ENCODE results near the gene NCOA1.
"Not testable (repeated sequence)": the region's sequence is repeated elsewhere in the genome, so short reads cannot be mapped to it uniquely, and the experiment has no call there.

Gene NCOA1

DNA sequence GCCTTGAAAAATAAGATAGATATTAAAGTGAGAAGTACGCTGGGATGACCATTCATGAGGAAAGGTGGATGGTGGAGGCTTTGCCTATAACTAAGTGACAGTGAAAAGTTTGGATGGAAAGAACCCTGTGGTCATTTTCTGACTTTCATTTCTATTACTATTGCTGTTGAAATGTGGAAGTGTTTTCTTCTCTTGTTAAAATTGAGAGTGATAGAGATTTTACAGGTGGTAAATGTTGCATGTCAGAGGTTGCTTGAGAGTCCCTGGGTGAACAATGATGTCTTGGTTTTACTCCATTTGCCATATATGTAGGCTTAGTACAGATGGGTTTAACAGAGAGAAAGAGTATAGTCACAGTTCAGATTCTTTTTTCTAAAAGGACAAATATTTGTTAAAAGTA is 18.4 kb downstream of the NCOA1 start:
- DNase-seq, result no peak

DNA sequence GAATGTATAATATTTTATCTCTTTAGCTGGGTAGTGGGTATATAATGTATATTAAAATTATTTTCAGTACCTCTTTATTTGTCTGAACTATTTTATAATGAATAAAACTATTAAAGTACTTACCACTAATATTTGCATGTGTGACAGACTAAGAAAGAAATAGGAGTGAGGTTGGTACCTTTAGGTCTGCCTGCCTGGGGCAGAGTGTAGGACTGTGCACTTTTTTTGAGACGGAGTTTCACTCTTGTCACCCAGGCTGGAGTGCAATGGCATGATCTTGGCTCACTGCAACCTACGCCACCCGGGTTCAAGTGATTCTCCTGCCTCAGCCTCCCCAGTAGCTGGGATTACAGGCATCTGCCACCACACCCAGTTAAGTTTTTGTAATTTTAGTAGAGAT is 18.8 kb downstream of the NCOA1 start:
- DNase-seq, result no peak

DNA sequence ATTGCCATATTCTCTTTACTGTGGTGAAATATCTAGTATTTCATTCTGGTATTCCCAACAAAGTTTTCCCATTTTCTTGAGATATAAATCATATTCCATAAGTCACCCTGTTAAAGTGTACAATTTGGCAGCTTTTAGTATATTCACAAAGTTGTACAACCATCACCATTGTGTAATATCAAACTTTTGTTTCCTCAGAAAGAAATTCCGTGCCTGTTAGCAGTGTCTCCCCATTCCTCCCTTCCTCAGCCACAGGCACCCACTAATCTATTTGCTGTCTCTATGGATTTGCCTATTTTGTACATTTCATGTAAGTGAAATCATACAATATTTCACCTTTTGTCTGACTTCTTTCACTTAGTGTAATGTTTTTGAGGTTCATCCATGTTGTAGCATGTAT is 19.7 kb downstream of the NCOA1 start:
- DNase-seq, result no peak

DNA sequence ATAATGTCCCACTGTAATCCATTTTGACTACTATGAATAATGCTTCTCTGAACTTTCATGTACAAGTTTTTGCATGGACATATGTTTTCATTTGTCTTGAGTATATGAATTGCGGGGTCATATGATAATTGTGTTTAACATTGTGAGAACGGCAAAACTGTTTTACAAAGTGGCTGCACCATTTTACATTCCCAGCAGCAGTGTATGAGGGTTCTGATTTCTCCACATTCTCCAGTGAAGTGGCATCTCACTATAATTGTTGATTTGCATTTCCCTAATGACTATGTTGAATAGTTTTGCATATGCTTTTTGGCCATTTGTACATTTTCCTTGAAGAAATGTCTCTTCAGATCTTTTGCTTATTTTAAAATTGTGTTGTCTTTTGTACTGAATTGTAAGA is 20.1 kb downstream of the NCOA1 start:
- DNase-seq, result no peak

DNA sequence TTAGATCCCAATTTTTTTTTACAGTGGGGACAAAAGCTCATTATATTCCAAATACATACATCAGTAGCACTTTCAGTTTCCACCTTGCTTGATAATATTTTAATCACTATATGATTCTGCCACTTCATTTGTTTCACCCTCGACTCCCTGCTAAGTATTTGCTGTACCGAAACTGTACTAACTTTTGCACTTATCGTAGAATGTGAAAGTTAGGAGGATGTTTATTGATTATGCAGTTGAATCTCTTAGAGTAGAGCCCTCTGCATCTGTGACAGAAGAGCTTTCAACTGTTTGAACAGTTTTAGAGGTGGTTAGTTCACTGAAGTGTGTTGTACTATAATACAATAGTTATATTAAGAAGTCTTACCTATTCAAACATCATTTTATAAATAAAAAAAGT is 20.8 kb downstream of the NCOA1 start:
- DNase-seq, result no peak

DNA sequence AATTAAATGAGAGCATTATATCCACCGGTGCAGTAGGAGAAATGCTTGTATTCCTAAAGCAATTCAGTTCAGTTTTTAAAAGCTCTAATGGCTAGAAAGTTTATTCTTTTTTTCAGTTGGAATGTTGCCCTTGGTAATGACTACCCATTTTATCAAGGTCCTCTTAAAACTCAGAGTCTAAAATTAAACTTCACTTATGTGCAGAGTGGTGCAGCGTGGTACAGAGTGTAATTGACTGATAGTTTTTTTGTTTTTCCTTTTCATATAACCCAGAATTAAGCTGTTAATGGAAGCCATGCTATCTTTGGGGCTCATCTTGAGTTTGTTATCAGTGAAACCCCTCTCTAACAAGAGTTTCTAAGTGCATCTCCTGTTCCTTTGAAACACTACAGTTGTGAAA is 21.4 kb downstream of the NCOA1 start:
- no peak for DNase-seq

DNA sequence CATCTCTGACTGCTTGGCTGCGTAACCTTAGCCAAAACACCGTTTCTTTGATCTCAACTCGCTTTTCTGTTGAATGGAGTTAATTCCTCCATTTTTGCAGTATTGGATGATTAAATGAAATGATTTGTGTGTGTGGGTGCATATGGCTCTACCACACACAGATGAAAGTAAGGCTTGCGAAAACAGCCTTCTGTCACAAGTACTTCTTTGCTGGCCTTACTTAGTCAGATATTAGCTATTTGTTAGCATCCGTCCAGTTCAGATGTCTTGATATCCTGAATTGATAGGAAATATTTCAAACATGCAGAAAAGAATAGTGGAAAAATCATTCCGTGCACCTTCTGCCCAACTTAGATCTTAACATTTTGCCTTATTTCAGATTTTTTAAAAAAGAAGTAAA is 21.8 kb downstream of the NCOA1 start:
- DNase-seq, result no peak

DNA sequence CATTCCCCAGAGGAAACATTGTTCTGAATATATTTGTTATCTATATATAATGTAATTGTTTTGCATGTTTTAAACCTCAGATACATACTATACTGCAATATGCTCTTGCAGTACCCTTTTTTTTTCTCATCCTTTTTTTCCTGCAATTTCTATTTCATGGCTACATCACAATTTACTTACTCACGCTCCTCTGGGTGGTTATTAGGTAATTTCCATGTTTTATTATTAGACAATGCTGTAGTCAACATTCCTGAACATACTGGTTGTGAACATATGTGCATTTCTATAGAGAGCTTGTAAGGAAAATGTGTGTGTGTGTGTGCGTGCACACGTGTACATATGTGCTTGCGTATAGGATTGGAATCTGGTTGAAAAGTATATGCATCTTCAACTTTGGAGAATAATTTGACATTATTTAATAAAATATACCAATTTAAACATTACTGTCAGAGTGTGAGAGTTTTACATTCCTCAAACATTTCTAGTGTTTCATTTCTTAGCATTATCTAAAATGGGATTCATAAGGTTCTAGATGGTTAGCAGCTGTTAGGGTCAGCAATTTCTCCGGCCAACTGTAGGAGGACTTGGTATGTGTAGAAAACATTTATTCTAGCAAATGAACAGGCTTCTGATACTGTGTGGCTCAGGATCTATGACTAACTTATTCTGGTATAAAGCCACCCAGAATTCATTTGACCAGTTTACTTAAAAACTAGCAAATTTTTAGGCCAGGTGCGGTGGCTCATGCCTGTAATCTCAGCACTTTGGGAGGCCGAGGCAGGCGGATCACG is 22.4 kb downstream of the NCOA1 start:
- DNase-seq, result no peak

DNA sequence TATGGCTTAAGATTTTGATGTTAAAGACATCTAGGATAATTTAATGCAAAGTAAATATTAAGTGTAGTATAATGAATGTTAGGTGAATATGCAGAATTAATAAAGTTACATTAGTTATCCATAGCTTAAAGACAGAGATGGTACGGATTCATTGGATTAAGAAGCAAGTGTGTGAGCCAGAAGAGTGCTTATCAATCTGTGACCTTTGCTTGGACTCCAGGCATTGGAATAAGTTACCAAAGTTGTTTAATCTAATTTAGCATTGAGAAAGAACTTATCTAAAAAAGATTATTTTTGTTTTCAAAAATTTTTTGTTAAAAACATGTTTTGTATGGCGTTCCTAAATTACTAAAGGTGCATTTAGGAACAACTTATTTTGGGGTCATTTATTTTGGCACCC is 23.8 kb downstream of the NCOA1 start:
- no peak for DNase-seq

DNA sequence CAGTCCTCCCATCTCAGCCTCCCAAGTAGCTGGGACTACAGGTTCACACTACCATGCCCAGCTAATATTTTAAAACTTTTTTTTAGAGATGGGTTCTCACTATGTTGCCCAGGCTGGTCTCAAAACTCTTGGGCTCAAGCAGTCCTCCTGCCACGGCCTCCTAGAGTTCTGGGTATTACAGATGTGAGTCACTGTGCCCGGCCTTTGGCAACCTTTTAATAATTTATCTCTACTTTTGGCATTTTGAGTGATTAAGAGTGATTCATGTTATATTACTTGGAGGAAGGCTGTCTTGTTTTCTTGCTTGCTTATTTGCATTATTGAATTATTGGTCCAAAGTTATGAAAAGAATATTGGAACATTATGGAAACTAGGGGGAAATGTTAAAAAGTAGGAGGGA is 24.3 kb downstream of the NCOA1 start:
- DNase-seq, result no peak

DNA sequence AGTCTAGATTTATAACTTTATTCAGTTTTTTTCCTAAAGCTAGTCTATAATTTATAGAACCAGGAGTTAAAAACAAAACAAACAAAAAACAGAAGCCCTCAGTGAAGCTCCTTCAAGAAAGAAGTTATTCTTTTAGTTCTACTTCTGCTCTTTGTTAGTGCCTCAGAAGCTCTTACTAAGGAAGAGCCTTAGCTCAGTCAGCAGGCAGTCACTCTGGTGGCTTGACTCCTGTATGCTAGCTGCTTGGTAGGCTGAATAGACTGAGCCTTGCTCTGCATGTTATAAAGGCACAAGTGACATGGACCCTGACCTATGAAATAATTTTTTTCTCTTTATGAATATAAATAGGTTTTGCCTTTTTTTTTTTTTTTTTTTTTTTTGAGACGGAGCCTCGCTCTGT is 24.8 kb downstream of the NCOA1 start:
- DNase-seq, result no peak

DNA sequence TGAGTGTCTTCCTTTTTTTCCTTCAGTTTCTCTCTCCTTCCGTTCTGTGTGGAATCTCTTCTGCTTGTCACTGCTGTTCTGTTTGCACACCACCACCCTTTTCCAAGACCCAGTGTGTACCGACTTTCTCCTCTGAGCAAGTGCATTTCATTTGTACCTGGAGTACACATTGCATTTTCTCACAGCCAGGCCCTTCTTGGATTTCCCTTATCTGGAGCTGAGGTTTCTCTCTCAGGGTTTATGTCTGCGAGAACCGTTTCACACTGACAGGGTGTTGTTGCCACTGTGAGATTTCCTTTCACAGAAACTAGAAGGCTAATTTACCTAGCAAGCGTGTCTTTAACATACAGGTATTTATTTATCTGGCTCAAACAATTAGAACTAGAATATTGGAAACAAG is 26.2 kb downstream of the NCOA1 start:
- no peak for DNase-seq

DNA sequence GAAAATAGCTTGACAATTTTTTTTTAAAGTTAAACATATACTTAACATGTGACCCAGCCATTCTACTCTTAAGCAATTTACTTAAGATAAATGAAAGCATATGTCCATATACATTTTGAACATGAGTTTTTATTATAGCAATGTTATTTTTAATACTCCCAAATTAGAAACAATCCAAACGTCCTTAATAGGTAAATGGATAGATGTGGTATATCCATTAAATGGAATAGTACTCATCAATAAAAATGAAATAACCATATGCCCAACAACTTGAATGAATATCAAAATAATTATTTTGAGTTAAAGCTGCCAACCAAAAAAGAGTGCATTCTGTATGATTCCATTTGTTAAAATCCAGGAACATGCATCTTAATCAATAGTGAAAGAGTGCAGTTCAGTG is 29.1 kb downstream of the NCOA1 start:
- DNase-seq, result no peak

DNA sequence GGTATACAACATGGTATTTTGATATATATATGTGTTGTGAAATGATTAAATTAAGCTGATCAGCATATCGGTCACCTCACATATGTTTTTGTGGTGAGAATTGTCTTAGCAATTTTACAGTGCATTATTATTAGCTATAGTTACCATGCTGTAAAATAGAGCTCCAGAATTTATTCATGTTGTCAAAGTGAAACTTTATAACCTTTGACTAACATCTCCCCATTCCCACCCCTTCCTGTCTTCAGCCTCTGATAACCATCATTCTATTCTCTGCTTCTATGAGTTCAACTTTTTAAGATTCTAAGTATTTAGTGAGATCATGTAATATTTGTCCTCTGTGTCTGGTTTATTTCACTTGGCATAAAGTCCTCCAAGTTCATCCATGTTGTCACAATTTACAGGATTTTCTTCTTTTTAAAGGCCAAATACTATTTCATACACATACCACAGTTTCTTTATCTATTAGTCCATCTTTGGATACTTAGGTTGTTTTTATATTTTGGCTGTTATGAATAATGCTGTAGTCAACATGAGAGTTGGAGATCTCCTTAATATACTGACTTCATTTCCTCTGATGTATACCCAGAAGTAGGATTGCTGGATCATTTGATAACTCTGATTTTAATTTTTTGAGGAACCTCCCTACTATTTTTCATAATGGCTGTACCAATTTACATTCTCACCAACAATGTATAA is 30.3 kb downstream of the NCOA1 start:
- no peak for DNase-seq

DNA sequence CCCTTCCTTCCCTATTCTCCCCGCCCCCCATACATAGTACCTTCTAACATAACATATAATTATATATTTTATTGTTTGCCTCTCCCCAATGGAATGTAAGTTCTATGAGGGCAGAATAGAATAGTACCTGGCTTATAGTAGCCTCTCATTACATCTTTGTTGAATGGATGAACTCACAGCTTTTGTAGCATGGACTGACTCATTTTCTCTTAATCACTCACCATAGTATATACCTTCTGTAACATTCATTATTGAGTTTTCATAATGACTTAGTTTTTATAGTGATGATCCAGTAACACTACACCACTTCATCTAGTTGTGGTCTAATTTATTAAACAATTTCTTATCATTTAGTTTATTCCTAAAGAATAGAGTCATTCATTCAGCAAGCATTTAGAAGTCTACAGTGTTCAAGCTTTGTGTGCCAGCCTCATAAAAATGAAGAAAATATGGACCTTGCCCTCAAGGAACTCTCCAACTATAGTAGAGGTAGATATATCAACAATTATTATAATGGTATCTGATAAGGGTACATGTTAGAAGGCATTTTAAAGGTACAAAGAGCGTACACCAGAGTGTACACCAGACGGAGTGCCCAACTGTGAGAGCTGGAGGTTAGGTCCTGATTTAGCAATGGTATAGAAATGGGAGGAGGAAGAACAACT is 31.1 kb downstream of the NCOA1 start:
- DNase-seq, result no peak

DNA sequence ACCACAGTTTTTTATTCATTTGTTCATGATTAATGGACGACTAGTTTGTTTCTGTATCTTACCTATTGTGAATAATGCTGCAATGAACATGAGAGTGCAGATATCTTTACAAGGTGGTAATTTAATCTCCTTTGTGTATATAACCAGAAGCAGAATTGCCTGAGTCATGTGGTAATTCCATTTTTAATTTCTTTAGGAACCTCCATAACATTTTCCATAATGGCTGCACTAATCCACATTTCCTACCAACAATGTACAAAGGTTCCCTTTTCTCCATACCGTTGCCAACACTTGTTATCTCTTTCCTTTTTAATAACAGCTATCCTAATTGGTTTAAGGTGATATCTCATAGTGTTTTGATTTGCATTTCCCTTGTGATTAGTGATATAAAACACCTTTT is 36.5 kb downstream of the NCOA1 start:
- DNase-seq, result no peak

DNA sequence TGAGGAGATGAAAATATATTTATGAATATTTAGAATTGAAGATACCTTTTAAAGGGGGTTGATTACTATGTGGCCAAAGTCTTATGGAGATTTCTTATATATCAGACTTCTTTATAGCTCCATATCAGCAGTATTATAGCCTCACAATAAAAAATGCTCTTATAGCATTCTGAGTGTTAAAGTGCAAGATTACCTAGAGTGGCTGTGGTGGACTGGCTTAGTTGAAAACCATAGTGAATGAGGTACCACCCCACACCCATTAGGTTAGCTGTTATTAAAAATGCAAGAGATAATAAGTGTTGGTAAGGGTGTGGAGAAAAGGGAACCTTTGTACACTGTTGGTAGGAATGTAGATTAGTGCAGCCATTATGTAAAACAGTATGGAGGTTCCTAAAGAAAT is 39.7 kb downstream of the NCOA1 start:
- DNase-seq, result no peak

DNA sequence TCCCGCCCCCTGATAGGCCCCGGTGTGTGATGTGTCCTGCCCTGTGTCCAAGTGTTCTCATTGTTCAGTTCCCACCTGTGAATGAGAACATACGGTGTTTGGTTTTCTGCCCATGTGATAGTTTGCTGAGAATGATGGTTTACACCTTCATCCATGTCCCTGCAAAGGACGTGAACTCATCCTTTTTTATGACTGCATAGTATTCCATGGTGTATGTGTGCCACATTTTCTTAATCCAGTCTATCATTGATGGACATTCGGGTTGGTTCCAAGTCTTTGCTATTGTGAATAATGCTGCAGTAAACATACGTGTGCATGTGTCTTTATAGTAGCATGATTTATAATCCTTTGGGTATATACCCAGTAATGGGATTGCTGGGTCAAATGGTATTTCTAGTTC is 40.6 kb downstream of the NCOA1 start:
- not testable (repeated sequence) for DNase-seq

DNA sequence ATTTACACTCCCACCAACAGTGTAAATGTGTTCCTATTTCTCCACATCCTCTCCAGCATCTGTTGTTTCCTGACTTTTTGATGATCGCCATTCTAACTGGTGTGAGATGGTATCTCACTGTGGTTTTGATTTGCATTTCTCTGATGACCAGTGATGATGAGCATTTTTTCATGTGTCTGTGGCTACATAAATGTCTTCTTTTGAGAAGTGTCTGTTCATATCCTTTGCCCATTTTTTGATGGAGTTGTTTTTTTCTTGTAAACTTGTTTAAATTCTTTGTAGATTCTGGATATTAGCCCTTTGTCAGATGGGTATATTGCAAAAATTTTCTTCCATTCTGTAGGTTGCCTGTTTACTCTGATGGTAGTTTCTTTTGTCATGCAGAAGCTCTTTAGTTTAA is 41.0 kb downstream of the NCOA1 start:
- not testable (repeated sequence) for DNase-seq

DNA sequence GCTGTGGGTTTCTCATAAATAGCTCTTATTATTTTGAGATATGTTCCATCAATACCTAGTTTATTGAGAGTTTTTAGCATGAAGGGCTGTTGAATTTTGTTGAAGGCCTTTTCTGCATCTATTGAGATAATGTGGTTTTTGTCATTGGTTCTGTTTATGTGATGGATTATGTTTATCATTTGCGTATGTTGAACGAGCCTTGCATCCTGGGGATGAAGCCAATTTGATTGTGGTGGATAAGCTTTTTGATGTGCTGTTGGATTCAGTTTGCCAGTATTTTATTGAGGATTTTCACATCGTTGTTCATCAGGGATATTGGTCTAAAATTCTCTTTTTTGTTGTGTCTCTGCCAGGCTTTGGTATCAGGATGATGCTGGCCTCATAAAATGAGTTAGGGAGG is 42.5 kb downstream of the NCOA1 start:
- not testable (repeated sequence) for DNase-seq

DNA sequence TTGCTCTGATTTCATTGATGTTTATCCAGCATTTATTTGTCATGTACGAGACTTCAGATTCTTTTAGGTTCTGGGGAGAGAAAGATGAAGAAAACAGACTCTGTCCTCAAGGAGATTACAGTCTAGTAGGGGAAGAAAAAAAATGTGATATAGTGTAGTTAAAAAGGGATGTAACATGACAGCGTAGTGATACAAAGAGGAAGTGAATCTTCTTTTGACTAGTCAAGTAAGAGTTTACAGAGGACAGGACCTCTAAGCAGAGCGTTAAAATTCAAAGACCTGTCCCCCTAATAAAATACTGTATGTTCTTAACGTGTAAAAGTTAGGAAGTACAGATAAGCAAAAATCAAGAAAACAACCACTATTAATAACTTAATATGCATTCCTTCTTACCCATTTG is 47.7 kb downstream of the NCOA1 start:
- DNase-seq, result no peak

DNA sequence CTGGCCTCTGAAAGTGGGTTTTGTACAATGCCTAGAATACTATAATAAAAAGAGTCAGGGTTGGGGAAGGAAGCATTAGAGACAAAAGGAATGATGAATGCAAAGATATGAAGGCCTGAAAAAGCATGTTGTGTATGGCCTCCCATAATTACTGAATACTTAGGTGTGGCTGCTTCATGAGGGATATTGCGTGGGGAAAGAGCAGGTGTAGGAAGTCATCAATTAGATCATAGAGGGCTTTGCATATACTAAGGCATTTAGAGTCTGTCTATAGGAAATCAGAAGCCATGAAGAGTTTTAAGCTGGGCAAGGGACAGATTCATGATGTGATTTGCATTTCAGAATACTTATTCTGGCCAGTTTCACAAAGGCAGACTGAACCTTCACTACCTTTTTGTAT is 48.2 kb downstream of the NCOA1 start:
- DNase-seq, result no peak

DNA sequence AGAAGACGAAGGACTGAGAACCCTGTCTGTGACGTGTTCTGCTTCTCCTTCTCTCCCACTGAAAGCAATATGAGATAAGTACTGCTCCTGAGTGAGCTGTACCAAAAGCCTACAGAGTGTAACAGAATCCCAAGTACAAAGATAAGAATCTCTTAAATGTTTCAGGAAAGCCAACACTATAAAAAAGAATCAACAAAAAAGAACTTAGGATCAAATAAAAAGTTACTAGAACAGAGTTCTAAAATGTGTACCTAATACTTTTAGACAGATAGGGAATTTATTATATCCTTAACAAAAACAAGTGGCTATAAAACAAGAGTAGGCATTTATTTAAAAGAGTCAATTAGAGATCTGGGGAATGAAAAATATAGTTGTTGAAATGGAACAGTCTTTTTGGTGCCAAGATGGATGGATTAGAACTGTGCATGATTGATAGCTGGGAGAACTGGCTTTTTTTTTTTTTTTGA is 49.0 kb downstream of the NCOA1 start:
- no peak for DNase-seq

DNA sequence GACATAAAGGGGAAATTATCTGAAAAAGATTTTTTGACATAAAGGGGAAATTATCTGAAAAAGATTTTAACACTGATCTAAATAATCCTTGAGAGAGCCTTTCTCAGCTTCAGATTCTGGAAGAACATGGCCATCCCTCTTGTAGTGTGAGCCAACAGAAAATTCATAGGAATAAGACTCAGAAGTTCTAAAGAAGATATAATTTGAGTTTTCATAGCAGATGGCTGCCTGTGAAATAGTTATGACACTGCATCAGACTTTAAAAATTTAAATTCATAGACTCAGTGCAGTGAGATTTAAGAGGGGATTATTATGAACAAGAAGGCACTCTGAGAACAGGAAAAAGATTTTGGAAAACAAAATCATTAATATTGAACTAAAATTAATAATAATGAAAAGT is 50.6 kb downstream of the NCOA1 start:
- DNase-seq, result no peak

Measured in activated CD4-positive, alpha-beta T cell treated with anti-CD3 and anti-CD28 coated beads, Interleukin-2, amount 50 U/mL, for 1 hour (primary cell).